GM12878 (cell line): Measurements from ENCODE around the gene NFKBIB.
A peak's percentile ranks its signal among the peaks of the same experiment; 100 is the strongest.

ENCODE experiments used
- CREB1 ChIP-seq: IDR thresholded peaks from 2 replicates; pipeline ENCODE4 v1.6.1; 2012; ENCODE audit warnings: low read depth, mild to moderate bottlenecking, inconsistent platforms
- CTCF ChIP-seq, 3 experiments: IDR thresholded peaks in 2 of 3; conservative IDR thresholded peaks in 1 of 3; 2 replicates each; pipeline ENCODE4 v1.5.1; 2011; ENCODE audit warnings: low read depth in 3 of 3, low read length in 3 of 3, mild to moderate bottlenecking in 3 of 3, control low read depth in 2 of 3, moderate library complexity in 2 of 3, inconsistent platforms in 1 of 3, mixed read lengths in 1 of 3; ENCODE audit not compliant: control insufficient read depth in 2 of 3, insufficient read depth in 1 of 3; ENCODE audit errors: extremely low read depth in 1 of 3
- POLR2A ChIP-seq: IDR thresholded peaks from 2 replicates; pipeline ENCODE4 v1.6.1; 2011; ENCODE audit warnings: low read depth, mild to moderate bottlenecking, low read length
- POLR2AphosphoS5 ChIP-seq: IDR thresholded peaks from 2 replicates; pipeline ENCODE4 v1.6.1; 2011; ENCODE audit warnings: mild to moderate bottlenecking, low read length, inconsistent platforms

GRCh38 chr19:38852231-38853044, 47.3 kb upstream of the NFKBIB start:
- TF ChIP-seq POLR2AphosphoS5 (peak; percentile 78), POLR2A (peak; percentile 84), CREB1 (peak; percentile 32; the same call in 1 of the 2 replicates), CTCF (IDR thresholded peaks at IDR 0.05 in 2 of 3, conservative IDR thresholded peaks at IDR 0.05 in 1 of 3; ENCODE audit: control insufficient read depth in 2 of 3, extremely low read depth in 1 of 3, insufficient read depth in 1 of 3, low read depth in 3 of 3, low read length in 3 of 3) (no peak)
